Fibroblast of skin of scalp (primary cell): ENCODE results near the gene PRIMA1.

ENCODE experiments used
- DNase-seq: peaks from one replicate; pipeline ENCODE4 v3.0.0-alpha.2; 2013

The PRIMA1 gene

GRCh38 chr14:93731753-93732152 is 56.5 kb downstream of the PRIMA1 start:
- DNase-seq, result no peak

- DNase-seq, result no peak
These were observed 58.3 kb downstream of the PRIMA1 start for GRCh38 chr14:93729993-93730392.

DNA sequence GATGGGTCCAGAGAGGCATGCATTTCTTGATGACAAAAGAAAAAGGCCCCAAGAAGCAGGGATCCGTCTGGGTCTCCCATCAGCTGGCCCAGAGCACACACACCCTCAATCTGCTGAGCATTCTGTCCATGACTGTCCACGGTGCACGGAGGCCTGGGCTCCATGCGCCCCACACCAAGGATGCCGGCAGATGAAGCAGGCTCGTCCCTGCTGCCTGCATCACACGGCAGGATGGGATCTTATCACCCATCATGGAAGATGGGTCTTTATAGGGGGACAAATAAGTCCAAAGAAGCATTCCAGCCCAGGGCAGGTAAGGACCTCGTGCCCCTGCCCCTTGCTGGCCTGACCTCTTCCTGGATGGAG is 59.7 kb downstream of the PRIMA1 start:
- no peak for DNase-seq

DNA sequence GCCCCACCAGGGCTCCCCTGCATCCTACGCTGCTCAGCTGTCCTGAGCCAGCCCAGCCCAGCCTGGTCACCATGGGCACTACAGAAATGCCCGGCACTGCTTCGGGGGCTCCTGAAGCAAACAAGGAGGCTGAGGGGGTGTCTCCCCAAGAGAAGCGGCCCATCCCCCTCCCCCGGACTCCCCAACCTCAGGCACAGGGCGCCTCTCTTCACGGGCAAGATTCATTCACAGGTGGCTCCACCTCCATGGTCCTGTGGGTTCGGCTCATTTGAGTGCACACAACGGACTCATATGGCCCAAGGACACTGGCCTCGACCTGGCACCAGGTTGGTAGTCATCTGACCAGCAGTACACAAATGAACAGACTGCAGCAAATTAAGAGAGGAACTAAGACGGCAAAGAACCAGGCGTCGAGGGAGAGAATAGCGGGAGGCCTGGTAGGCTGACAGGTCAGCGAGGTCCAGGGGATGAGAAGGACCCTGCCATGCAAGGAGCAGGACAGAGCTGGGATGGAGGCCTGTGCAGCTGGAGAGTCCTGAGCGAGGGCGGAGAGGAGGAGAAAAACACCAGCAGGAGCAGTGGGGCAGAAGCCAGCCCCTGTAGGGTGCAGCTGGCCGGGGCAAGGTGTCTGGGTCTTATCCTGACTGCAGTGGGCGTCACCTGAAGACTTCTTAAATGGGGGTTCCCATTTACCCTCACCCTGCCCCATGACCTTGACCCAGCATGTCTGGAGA is 60.2 kb downstream of the PRIMA1 start:
- DNase-seq, result no peak

GRCh38 chr14:93727039-93727740 is 61.1 kb downstream of the PRIMA1 start:
- no peak for DNase-seq

DNA sequence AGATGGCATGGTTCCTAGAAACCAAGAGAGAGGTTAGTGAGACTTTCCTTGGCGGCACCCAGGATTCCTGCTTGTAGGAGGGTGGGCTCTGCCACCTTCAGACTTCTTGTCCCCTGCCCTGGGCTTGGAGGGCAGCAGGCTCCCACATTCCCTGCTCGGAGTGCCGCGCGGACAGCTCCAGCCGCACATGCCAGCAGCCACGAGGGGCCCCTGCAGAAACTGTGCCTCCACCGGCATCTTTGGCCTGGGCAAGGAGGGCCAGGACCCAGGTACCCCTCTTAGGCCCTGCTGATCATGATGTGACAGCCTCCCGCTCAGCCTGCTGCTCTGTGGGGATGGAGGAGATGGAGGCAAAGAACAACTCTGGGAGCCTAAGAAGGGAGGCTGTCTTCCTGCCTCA is 62.3 kb downstream of the PRIMA1 start:
- DNase-seq, result no peak

- DNase-seq, result no peak
These were observed 63.2 kb downstream of the PRIMA1 start for GRCh38 chr14:93725002-93725582.

- no peak for DNase-seq
These were observed 65.3 kb downstream of the PRIMA1 start for GRCh38 chr14:93723001-93723400.

- DNase-seq, result no peak
These were observed 67.3 kb downstream of the PRIMA1 start for GRCh38 chr14:93720981-93721483.

DNA sequence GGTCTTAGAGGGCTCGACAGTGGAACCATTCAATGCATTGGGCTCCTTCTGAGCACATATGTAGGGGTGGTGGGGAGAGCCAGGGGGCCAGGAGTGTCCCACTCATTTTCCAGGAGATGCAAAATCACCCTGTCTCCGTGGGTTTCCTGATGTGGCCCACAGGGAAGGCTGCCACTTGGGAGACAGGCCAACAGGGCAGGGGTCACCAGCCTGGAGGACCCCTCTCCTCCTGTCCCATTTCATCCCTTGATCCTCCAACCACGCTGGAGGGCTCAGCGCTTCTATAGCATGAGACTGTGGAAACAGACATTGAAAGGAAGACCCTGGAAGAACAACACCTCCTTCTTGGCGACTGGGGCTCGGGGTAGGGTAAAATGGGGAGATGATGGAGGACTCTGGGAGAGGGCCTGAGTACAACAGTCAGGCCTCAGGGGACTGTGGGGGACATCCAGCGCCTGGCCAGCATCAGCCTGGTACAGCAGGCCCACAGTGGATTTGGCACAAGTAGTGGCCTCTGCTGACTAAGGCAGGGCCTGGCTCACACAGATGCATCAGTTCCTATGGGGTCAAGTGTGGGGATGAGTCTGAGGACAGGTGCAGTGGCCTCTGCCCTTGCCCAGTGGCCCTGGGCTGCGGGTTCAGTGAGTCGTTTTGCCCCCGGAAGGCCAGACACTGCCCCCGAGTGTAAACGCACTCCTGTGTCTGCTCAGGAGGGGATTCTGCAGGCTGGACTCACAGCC is 68.0 kb downstream of the PRIMA1 start:
- no peak for DNase-seq

DNA sequence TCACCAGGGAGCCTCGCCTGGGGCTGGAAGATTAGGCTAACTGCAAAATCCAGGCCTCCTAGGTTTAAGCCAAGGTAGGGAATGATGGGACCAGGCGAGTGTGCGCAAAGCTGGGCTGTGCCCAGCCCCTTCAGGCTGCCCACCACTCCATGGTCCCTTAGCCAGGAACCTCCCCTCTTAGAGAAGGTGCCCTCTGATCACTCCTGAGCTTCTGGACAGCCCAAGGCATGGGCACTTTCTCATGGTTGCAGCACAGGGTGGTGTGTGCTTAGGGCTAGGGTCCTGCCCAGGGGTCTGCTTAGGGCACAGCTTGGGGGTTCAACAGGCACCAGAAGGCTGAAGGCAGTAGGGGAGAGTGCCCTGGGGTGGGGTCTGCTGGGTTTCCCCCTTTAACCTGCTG is 69.0 kb downstream of the PRIMA1 start:
- no peak for DNase-seq

- no peak for DNase-seq
These were observed 70.5 kb downstream of the PRIMA1 start for GRCh38 chr14:93717668-93718320.

- DNase-seq, result no peak
These were observed 71.3 kb downstream of the PRIMA1 start for GRCh38 chr14:93716746-93717667.

DNA sequence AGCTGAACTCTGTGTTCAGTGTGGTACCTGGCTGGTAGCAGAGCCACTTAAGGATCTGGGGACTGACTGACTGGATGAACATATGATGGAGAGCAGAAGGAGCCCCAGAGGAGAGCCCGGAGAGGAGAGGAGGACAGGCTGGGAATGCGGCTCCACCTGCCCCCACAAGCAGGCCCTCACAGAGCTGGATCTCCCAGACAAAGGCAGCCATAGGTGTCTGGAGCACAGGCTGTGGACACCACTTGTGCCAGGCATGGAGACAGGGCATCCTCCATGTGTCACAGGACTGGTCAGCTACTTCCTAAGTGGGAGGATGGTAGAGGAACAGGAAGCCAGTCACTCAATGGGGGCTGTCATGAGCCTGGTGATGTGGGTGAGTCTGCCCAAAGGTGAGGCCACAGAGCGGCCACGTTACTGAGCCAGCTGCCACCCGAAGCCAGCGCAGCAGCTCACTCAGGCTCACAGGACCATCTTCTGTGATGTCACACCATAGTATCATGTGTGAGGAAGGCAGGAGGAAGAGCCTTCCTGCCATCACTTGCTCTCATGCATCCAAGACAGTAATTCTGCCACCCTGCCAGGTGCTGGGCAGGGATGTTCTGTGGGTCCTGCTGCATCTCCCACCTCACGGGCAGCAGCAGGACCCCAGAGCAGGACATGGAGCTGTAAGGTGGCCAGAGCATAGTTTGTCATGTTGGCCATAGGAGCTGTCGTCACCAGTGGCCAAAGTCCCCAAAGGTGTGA is 72.1 kb downstream of the PRIMA1 start:
- DNase-seq, result no peak

GRCh38 chr14:93715279-93715927 is 72.9 kb downstream of the PRIMA1 start:
- no peak for DNase-seq

DNA sequence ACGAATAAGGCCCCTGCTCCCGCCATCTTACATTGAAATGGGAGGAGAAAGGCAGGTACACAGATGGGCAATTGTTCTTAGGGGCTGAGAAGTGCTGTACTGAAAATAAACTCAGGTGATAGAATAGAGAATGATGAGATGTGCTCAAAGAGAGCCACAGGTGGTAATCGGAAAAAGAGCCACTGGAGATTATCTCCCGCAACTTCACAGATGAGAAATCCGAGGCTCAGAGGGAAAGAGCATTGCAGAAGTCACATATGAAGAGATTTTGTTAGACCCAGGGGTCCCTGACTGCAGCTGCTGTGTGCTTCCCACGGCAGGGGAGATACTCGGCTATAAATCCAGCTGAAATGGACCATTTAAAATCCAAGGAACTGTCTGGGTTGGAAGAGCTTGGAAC is 73.7 kb downstream of the PRIMA1 start:
- DNase-seq, result no peak

DNA sequence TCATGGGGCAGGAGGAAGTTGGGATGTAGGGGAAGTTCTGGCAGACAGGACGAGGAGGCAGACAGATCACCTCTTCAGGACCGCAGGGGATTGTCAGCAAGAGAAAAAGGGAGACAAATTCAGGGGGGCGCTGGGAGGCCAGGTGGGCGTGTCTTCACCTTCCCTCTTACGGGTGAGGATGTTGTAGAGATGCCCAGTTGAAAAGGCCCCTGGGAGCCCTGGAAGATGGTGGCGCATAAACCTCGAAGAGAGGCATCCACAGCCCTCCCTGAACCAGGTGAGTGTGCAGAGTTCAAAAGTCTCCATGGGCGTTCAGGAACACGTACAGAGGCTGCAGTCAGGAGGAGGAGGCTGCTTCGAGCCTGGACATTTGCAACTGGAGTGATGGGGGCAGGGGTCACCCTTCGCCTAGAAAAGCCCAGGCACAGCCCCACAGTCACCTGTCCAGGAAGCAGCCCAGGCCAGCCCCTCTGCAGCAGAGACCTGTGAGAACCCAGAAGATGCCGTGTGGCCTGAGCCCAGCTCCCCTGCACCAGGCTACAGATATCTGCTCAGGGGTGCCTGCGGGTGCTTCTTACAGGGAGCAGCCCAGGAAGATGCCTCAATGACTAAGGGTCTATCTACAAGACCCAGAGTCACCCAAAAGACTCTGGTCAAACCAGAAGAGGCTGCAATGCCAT is 74.4 kb downstream of the PRIMA1 start:
- DNase-seq, result no peak

DNA sequence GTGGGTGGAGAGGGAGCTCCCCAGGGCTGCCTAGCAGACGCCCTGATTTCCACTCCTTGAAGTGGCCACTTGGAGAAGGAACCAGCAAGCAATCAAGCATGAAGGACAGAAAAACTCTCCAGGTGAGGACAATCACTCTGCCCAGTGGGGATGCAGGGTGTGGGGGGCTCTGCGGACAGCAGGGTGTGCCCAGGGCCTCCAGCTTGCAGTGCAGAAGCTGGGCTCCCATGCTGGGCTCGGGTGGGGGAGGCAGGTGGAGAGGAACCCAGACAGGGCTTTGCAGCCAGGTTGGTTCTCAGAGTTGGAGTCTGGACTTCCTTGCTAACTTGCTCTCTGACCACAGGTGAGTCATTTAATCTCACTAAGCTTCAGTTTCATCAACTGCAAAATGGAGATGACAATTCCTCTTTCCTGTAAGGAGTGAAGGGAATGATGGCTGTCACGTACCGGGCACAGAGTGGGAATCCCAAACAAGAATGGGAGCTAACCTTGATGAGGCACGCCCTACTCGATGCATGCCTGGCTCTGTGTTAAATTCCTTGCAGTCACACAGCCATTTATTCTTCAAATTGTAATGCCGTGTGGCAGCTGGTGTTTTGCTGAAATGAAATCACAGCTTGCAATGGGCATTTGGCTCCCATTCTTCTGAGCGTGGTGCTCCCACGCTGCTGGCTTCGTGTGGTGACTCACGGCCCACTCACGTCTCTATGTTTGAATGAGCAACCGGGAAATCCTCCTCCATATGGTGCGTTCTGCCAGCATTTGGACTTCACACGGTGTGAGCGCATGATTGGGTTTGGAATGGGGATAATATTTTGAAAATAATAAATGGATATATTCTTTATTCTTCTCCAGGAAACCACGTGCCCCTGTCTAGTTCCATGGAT is 75.2 kb downstream of the PRIMA1 start:
- DNase-seq, result no peak
